GM18505 (cell line): ENCODE data around the gene DBNDD1.
"Not testable (repeated sequence)": the region's sequence is repeated elsewhere in the genome, so short reads cannot be mapped to it uniquely, and the experiment has no call there.

Experiments
- ATAC-seq: cut with Tn5 transposase; IDR thresholded peaks from one replicate; pipeline ENCODE4 v1.9.1; 2021; ENCODE audit not compliant: unreplicated experiment
- POLR2A ChIP-seq: IDR thresholded peaks from 4 replicates; pipeline ENCODE4 v1.6.1; 2011; ENCODE audit warnings: borderline replicate concordance; ENCODE audit not compliant: insufficient read depth, insufficient read length; ENCODE audit errors: extremely low read depth

DBNDD1 gene

GRCh38 chr16:90000733-90001427 lies 18.4 kb downstream of the DBNDD1 start:
- no peak for ATAC-seq
- no peak for TF ChIP-seq POLR2A

- TF ChIP-seq POLR2A: no peak
- no peak for ATAC-seq
Observed at GRCh38 chr16:89999831-90000574, 19.3 kb downstream of the DBNDD1 start.

GRCh38 chr16:89996178-89996489 lies 23.1 kb downstream of the DBNDD1 start:
- no peak for ATAC-seq

GRCh38 chr16:89995475-89996177 lies 23.6 kb downstream of the DBNDD1 start:
- not testable (repeated sequence) for ATAC-seq

More at GRCh38 chr16:89996178-89996489, 23.1 kb downstream of the DBNDD1 start:
- TF ChIP-seq POLR2A: no peak

GRCh38 chr16:89994721-89995474 lies 24.4 kb downstream of the DBNDD1 start:
- ATAC-seq: not testable (repeated sequence)

- no peak for TF ChIP-seq POLR2A
- ATAC-seq: no peak
Observed at GRCh38 chr16:89994389-89994720, 24.9 kb downstream of the DBNDD1 start.

GRCh38 chr16:89993971-89994370 lies 25.3 kb downstream of the DBNDD1 start:
- ATAC-seq: no peak
- TF ChIP-seq POLR2A: no peak

- no peak for TF ChIP-seq POLR2A
- no peak for ATAC-seq
Observed at GRCh38 chr16:89993377-89993776, 25.9 kb downstream of the DBNDD1 start.

- TF ChIP-seq POLR2A: no peak
- no peak for ATAC-seq
Observed at GRCh38 chr16:89990799-89991198, 28.5 kb downstream of the DBNDD1 start.

GRCh38 chr16:89988951-89989350 lies 30.3 kb downstream of the DBNDD1 start:
- ATAC-seq: no peak
- no peak for TF ChIP-seq POLR2A

GRCh38 chr16:89987169-89987568 lies 32.1 kb downstream of the DBNDD1 start:
- ATAC-seq: no peak

GRCh38 chr16:89986600-89986999 lies 32.7 kb downstream of the DBNDD1 start:
- no peak for ATAC-seq
- TF ChIP-seq POLR2A: no peak

More at GRCh38 chr16:89987169-89987568, 32.1 kb downstream of the DBNDD1 start:
- TF ChIP-seq POLR2A: no peak

GRCh38 chr16:89985219-89985618 lies 34.0 kb downstream of the DBNDD1 start:
- TF ChIP-seq POLR2A: no peak
- ATAC-seq: no peak
